ENCODE results near the gene SNX15. TPM values are rescaled to one million over a fixed set of nuclear protein-coding genes. Genes with fewer than 3 reads are reported as not detected.
"Not testable (repeated sequence)": the region's sequence is repeated elsewhere in the genome, so short reads cannot be mapped to it uniquely, and the experiment has no call there.

Gene SNX15
- total RNA-seq, 1 donor from 2014 or later, result 15.5 TPM

GRCh38 chr11:64999478-64999877, 27.8 kb upstream of the SNX15 start:
- no peaks in the 10 kb centered on the region for H3K36me3 ChIP-seq (ENCODE audit: control insufficient read depth, insufficient read depth, low read length)
- H3K27me3 ChIP-seq (ENCODE audit: control insufficient read depth, insufficient read depth, low read length), result no peaks in the 10 kb centered on the region
- H3K4me3 ChIP-seq (ENCODE audit: low read depth, low read length), result no peak overlapping the region
- no peak for TF ChIP-seq CTCF (IDR thresholded peaks at IDR 0.05; ENCODE audit: insufficient read depth, low read length, severe bottlenecking)
- no peak for DNase-seq (ENCODE audit: low read depth)
- FAIRE-seq, result no peak

- Histone ChIP-seq H3K4me3 (ENCODE audit: low read depth, low read length) (no peak overlapping the region), H3K36me3 (ENCODE audit: control insufficient read depth, insufficient read depth, low read length) (no peaks in the 10 kb centered on the region), H3K27me3 (ENCODE audit: control insufficient read depth, insufficient read depth, low read length) (no peaks in the 10 kb centered on the region)
- TF ChIP-seq CTCF (IDR thresholded peaks at IDR 0.05; ENCODE audit: insufficient read depth, low read length, severe bottlenecking), result no peak
- DNase-seq (ENCODE audit: low read depth) (no peak), FAIRE-seq (no peak)
Observed at GRCh38 chr11:65002706-65003105, 24.5 kb upstream of the SNX15 start.

- FAIRE-seq (no peak), DNase-seq (ENCODE audit: low read depth) (peak; percentile 38)
- Histone ChIP-seq H3K36me3 (ENCODE audit: control insufficient read depth, insufficient read depth, low read length) (no peaks in the 10 kb centered on the region), H3K4me3 (ENCODE audit: low read depth, low read length) (no peak overlapping the region), H3K27me3 (ENCODE audit: control insufficient read depth, insufficient read depth, low read length) (no peaks in the 10 kb centered on the region)
- no peak for TF ChIP-seq CTCF (IDR thresholded peaks at IDR 0.05; ENCODE audit: insufficient read depth, low read length, severe bottlenecking)
Observed at GRCh38 chr11:65003282-65003681, 24.0 kb upstream of the SNX15 start.

GRCh38 chr11:65003968-65004367, 23.3 kb upstream of the SNX15 start:
- DNase-seq (ENCODE audit: low read depth); H3K36me3 ChIP-seq (ENCODE audit: control insufficient read depth, insufficient read depth, low read length); H3K27me3 ChIP-seq (ENCODE audit: control insufficient read depth, insufficient read depth, low read length); FAIRE-seq; H3K4me3 ChIP-seq (ENCODE audit: low read depth, low read length): not testable (repeated sequence)

GRCh38 chr11:65008016-65008415, 19.2 kb upstream of the SNX15 start:
- no peak for TF ChIP-seq CTCF (IDR thresholded peaks at IDR 0.05; ENCODE audit: insufficient read depth, low read length, severe bottlenecking)
- peak; percentile 7 for DNase-seq (ENCODE audit: low read depth)

GRCh38 chr11:65008873-65009272, 18.4 kb upstream of the SNX15 start:
- H3K27me3 ChIP-seq (ENCODE audit: control insufficient read depth, insufficient read depth, low read length), result no peaks in the 10 kb centered on the region
- DNase-seq (ENCODE audit: low read depth) (no peak), FAIRE-seq (no peak)
- no peaks in the 10 kb centered on the region for H3K36me3 ChIP-seq (ENCODE audit: control insufficient read depth, insufficient read depth, low read length)
- H3K4me3 ChIP-seq (ENCODE audit: low read depth, low read length), result no peak overlapping the region
- no peak for TF ChIP-seq CTCF (IDR thresholded peaks at IDR 0.05; ENCODE audit: insufficient read depth, low read length, severe bottlenecking)

More at GRCh38 chr11:65008016-65008415, 19.2 kb upstream of the SNX15 start:
- no peaks in the 10 kb centered on the region for H3K27me3 ChIP-seq (ENCODE audit: control insufficient read depth, insufficient read depth, low read length)
- no peaks in the 10 kb centered on the region for H3K36me3 ChIP-seq (ENCODE audit: control insufficient read depth, insufficient read depth, low read length)
- H3K4me3 ChIP-seq (ENCODE audit: low read depth, low read length), result no peak overlapping the region
- no peak for FAIRE-seq

All from bronchial epithelial cell (primary cell).